ENCODE results near the gene PFN1. TPM values are rescaled to one million over a fixed set of nuclear protein-coding genes. Genes with fewer than 3 reads are reported as not detected.
A peak's percentile ranks its signal among the peaks of the same experiment; 100 is the strongest.

PFN1 gene
- total and polyA plus RNA-seq, 2 experiments from 2014 or later = 886 to 2,247 TPM

DNA sequence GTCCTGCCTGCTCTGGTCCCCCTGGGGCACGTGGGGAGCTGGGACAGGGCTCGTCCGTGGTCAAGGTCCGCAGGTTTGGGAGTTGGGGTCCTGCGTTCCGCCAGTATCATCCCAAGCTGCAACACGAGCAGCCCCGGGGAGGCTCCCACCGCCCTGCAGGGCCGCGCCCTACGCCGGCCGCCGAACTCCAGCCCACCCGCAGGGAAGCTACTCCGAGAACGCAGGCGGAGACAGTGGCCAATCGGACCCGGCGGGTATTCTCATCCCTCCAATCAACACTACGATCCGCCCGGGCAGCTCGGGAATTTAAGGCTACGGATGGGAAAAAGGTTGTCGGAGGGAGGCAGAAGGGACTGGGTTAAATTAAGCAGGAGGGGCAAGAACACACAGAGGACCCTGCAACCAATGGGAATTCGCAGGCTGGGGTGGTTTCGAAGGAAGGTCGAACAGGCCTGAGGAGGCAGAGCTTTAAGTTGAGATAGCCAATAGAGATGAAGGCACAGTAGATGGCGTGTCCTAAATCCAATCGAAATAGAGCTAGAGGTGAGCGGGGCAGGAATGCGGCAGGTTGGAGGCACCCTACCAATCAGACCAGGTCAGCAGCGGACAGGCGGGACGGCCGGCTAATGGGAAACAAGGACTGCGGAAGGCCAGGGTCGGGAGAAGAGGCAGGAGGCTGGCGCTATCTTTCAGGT is 18.7 kb upstream of the PFN1 start:
- H2AFZ ChIP-seq = 0 out of 2 replicates have a peak overlapping the region, but pooled peaks have one; percentile 8
- H3K27me3 ChIP-seq (replicated peaks; ENCODE audit: insufficient read depth) = no peaks in the 10 kb centered on the region
- H3F3A ChIP-seq (ENCODE audit: insufficient read depth) = peaks cover 45% of the 10 kb centered on the region
- peaks cover 24% of the 10 kb centered on the region for H3K79me2 ChIP-seq (ENCODE audit: insufficient read depth)
- peak overlapping the region; percentile 85 for H3K4me3 ChIP-seq
- H3K9me2 ChIP-seq (ENCODE audit: insufficient read depth) = no peaks in the 10 kb centered on the region
- 1 to 2% methylated on average over 40 to 41 of the region's 42 CpGs for WGBS, 2 experiments (ENCODE audit: low coverage in 1 of 2, low lambda C conversion rate in 2 of 2, missing lambda C conversion rate in 2 of 2)
- H3K4me1 ChIP-seq (ENCODE audit: insufficient read depth) = peaks cover 24% of the 10 kb centered on the region
- peak; percentile 99 for DNase-seq
- H3K9ac ChIP-seq = peak overlapping the region; percentile 91
- H3K4me2 ChIP-seq (ENCODE audit: unreplicated experiment) = peak overlapping the region; percentile 96
- peak overlapping the region; percentile 96 for H3K27ac ChIP-seq
- no peaks in the 10 kb centered on the region for H3K9me3 ChIP-seq (ENCODE audit: low read depth)
- no peaks in the 10 kb centered on the region for H3K36me3 ChIP-seq (ENCODE audit: low read depth)
- in situ Hi-C loops (cut with MboI) = no loop called here
- TF ChIP-seq EZH2phosphoT487 (IDR thresholded peaks at IDR 0.05; ENCODE audit: insufficient read depth, low read depth) (no peak), EZH2 (IDR thresholded peaks at IDR 0.05; ENCODE audit: insufficient read depth, poor library complexity, severe bottlenecking) (no peak)
- H4K20me1 ChIP-seq (ENCODE audit: insufficient read depth) = no peaks in the 10 kb centered on the region

DNA sequence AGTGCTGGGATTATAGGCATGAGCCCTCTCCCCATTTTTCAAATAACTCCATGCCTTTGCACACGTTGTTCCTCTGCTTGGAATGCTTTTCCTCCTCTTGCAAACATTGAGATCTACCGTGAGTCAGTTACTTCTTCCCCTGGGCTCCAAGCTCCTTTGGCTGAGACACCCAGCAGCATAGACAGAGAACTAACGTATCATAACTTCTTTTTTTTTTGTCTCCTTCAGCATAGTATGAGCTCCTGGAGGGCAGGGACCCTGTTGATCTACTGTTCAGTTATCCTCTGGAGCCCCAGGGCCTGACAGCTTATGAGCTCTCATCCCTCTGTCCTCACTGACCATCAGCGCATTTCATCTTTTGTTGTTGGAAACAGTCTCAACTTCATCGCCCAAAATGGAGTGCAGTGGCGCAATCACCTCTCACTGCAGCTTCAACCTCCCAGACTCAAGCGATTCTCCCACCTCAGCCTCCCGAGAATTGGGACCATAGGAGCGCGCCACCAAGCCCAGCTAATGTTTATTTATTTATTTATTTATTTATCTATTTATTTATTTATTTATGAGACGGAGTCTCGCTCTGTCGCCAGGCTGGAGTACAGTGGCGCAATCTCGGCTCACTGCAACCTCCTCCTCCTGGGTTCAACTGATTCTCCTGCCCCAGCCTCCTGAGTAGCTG is 17.1 kb upstream of the PFN1 start:
- no peak overlapping the region for H3K4me2 ChIP-seq (ENCODE audit: unreplicated experiment)
- no peaks in the 10 kb centered on the region for H3K27me3 ChIP-seq (replicated peaks; ENCODE audit: insufficient read depth)
- no peaks in the 10 kb centered on the region for H3K9me3 ChIP-seq (ENCODE audit: low read depth)
- no peaks in the 10 kb centered on the region for H4K20me1 ChIP-seq (ENCODE audit: insufficient read depth)
- peaks cover 7% of the 10 kb centered on the region; the same call in 1 of the 2 replicates for H3K36me3 ChIP-seq (ENCODE audit: low read depth)
- H3K79me2 ChIP-seq (ENCODE audit: insufficient read depth) = peaks cover 24% of the 10 kb centered on the region
- H3K9ac ChIP-seq = no peak overlapping the region
- TF ChIP-seq EZH2 (IDR thresholded peaks at IDR 0.05; ENCODE audit: insufficient read depth, poor library complexity, severe bottlenecking) (no peak), EZH2phosphoT487 (IDR thresholded peaks at IDR 0.05; ENCODE audit: insufficient read depth, low read depth) (no peak)
- H3F3A ChIP-seq (ENCODE audit: insufficient read depth) = peaks cover 36% of the 10 kb centered on the region
- peaks cover 24% of the 10 kb centered on the region for H3K4me1 ChIP-seq (ENCODE audit: insufficient read depth)
- peak overlapping the region; percentile 90 for H3K27ac ChIP-seq
- no peak overlapping the region for H3K4me3 ChIP-seq
- 97 to 98% methylated on average over 15 of the region's 15 CpGs for WGBS, 2 experiments (ENCODE audit: low coverage in 1 of 2, low lambda C conversion rate in 2 of 2, missing lambda C conversion rate in 2 of 2)
- in situ Hi-C loops (cut with MboI) = no loop called here
- no peaks in the 10 kb centered on the region for H3K9me2 ChIP-seq (ENCODE audit: insufficient read depth)
- no peak overlapping the region for H2AFZ ChIP-seq
- DNase-seq = no peak

DNA sequence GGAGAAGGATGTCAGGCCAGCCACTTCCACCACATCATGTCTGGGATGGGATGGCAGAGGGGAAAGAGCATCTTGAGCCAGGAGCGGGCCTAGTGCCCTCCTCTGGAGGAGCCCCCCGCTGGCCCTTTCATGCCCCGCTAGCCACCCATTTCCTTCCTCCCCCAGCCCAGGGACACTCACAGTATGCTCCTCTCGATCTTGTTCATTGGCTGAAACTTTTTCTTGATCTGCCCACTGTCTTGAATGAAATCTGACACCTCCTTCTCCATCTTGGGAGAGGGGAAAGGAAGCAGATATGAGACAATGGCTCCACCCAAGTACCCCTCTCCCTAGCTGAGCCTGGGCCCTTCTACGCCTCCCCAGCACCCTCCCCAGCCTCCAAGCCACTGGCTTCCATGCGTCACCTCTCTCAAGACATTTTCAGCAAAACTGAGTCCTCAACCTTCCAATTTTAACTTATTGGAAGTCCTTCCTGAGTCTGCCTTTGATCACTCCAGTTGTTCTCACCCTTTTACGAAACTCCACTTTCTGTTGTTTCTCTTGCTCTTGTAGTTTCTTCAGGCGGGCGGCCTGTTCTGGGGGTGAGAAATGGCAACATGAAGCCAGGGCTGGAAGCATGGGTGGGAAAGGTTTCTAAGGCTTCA is 12.1 kb upstream of the PFN1 start:
- in situ Hi-C loops (cut with MboI) = no loop called here

DNA sequence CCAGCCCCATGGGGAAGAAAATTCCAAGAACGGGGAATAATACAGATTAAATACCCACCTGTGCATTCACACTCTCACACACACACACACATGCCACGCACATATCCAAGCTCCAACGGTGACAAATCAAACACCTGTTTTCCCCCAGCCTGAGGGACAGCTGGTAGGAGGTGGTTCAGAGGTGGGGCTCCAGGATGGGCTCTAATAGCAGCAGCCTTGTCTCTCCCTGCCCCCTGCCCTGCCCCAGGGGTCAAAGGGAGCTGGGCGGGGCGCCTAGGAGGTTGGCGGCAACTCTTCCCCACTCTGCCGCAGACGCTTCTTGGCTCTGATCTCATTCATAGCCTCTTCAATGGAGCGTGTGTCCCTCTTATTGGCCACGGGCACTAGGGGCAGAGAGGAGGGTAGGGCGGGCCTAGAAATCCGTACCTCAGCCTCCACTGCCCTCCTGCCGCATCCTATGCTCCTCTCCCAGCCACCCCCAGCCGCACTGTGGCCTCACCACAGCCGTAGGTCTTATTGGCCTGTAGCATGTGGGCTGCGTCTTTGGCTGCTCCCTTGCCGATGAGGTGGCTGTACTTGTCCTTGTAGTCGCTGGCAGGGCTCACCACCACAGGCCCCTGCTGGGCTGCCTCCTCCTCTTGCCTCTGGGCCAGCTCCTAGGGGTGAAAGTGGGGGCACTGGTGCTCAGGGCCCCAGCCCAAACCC is 11.1 kb upstream of the PFN1 start:
- H3K9me3 ChIP-seq (ENCODE audit: low read depth) = no peaks in the 10 kb centered on the region
- H3K4me2 ChIP-seq (ENCODE audit: unreplicated experiment) = no peak overlapping the region
- no peak for DNase-seq
- no peak overlapping the region for H3K27ac ChIP-seq
- no peak overlapping the region for H2AFZ ChIP-seq
- WGBS, 2 experiments (ENCODE audit: low coverage in 1 of 2, low lambda C conversion rate in 2 of 2, missing lambda C conversion rate in 2 of 2) = 82 to 83% methylated on average over 16 to 18 of the region's 18 CpGs
- no peaks in the 10 kb centered on the region for H3K9me2 ChIP-seq (ENCODE audit: insufficient read depth)
- no peaks in the 10 kb centered on the region for H4K20me1 ChIP-seq (ENCODE audit: insufficient read depth)
- H3K4me3 ChIP-seq = no peak overlapping the region
- H3K9ac ChIP-seq = no peak overlapping the region
- H3K4me1 ChIP-seq (ENCODE audit: insufficient read depth) = no peaks in the 10 kb centered on the region
- H3K27me3 ChIP-seq (replicated peaks; ENCODE audit: insufficient read depth) = no peaks in the 10 kb centered on the region
- H3K79me2 ChIP-seq (ENCODE audit: insufficient read depth) = peaks cover 6% of the 10 kb centered on the region; the same call in 1 of the 2 replicates
- 0 out of 2 replicates have a peak, but pooled peaks cover under 1% of the 10 kb centered on the region for H3F3A ChIP-seq (ENCODE audit: insufficient read depth)
- peaks cover 14% of the 10 kb centered on the region; the same call in 1 of the 2 replicates for H3K36me3 ChIP-seq (ENCODE audit: low read depth)
- no peak for TF ChIP-seq EZH2 (IDR thresholded peaks at IDR 0.05; ENCODE audit: insufficient read depth, poor library complexity, severe bottlenecking)
- TF ChIP-seq EZH2phosphoT487 (IDR thresholded peaks at IDR 0.05; ENCODE audit: insufficient read depth, low read depth) = no peak
- in situ Hi-C loops (cut with MboI) = no loop called here

More for the DNA sequence above, 12.1 kb upstream of the PFN1 start:
- H3K9me3 ChIP-seq (ENCODE audit: low read depth) = no peaks in the 10 kb centered on the region
- no peak overlapping the region for H3K4me2 ChIP-seq (ENCODE audit: unreplicated experiment)
- no peak for DNase-seq
- H3K79me2 ChIP-seq (ENCODE audit: insufficient read depth) = peaks cover 16% of the 10 kb centered on the region
- H3K9me2 ChIP-seq (ENCODE audit: insufficient read depth) = no peaks in the 10 kb centered on the region
- no peak overlapping the region for H3K27ac ChIP-seq
- H3K36me3 ChIP-seq (ENCODE audit: low read depth) = peaks cover 14% of the 10 kb centered on the region; the same call in 1 of the 2 replicates
- no peak for TF ChIP-seq EZH2phosphoT487 (IDR thresholded peaks at IDR 0.05; ENCODE audit: insufficient read depth, low read depth)
- TF ChIP-seq EZH2 (IDR thresholded peaks at IDR 0.05; ENCODE audit: insufficient read depth, poor library complexity, severe bottlenecking) = no peak
- no peak overlapping the region for H3K9ac ChIP-seq
- H2AFZ ChIP-seq = no peak overlapping the region
- H3K4me1 ChIP-seq (ENCODE audit: insufficient read depth) = no peaks in the 10 kb centered on the region
- no peak overlapping the region for H3K4me3 ChIP-seq
- no peaks in the 10 kb centered on the region for H3F3A ChIP-seq (ENCODE audit: insufficient read depth)
- H4K20me1 ChIP-seq (ENCODE audit: insufficient read depth) = no peaks in the 10 kb centered on the region
- WGBS, 2 experiments (ENCODE audit: low coverage in 1 of 2, low lambda C conversion rate in 2 of 2, missing lambda C conversion rate in 2 of 2) = 81 to 82% methylated on average over 9 of the region's 9 CpGs
- no peaks in the 10 kb centered on the region for H3K27me3 ChIP-seq (replicated peaks; ENCODE audit: insufficient read depth)
